Activated CD4-positive, alpha-beta T cell treated with anti-CD3 and anti-CD28 coated beads, Interleukin-2, amount 10 ng/mL, durations not matched to agents 24 days and 14 days (primary cell): ENCODE measurements around the gene TBP. TPM values are rescaled to one million over a fixed set of nuclear protein-coding genes. Genes with fewer than 3 reads are reported as not detected.

Experiments
- DNase-seq: peaks from one replicate; pipeline ENCODE4 v3.0.0; 2022
- H3K27ac Mint-ChIP-seq: one replicate; pipeline ENCODE4 v1.8.0; 2022; ENCODE audit warnings: mild to moderate bottlenecking, mixed read lengths
- H3K27me3 Mint-ChIP-seq: one replicate; pipeline ENCODE4 v1.8.0; 2022; ENCODE audit warnings: mixed read lengths
- H3K36me3 Mint-ChIP-seq: one replicate; pipeline ENCODE4 v1.8.0; 2022; ENCODE audit warnings: low read depth, mild to moderate bottlenecking, mixed read lengths
- H3K4me1 Mint-ChIP-seq: one replicate; pipeline ENCODE4 v1.8.0; 2021; ENCODE audit warnings: mixed read lengths
- H3K4me3 Mint-ChIP-seq: one replicate; pipeline ENCODE4 v1.8.0; 2022; ENCODE audit warnings: mild to moderate bottlenecking, moderate library complexity, mixed read lengths
- H3K9me3 Mint-ChIP-seq: one replicate; pipeline ENCODE4 v1.8.0; 2021; ENCODE audit warnings: mixed read lengths
- intact Hi-C: fragments of 100-400 bp; cut with micrococcal nuclease; formaldehyde crosslinking; loops from one replicate; pipeline ENCODE4 v1.15.1; 2023
- total RNA-seq: library from RNA; stranded (reverse); gene quantifications from 2 replicates; pipeline ENCODE4 v1.2.3, GENCODE V29; 2022

Gene TBP
- total RNA-seq, 1 donor from 2014 or later: 29.2 TPM

GRCh38 chr6:170553534-170554012 lies 596 bp upstream of the TBP start:
- Mint-ChIP-seq H3K27me3 (no peaks in the 10 kb centered on the region), H3K27ac (no peak overlapping the region), H3K36me3 (peaks cover 35% of the 10 kb centered on the region), H3K4me1 (peaks cover 36% of the 10 kb centered on the region), H3K9me3 (no peaks in the 10 kb centered on the region), H3K4me3 (no peak overlapping the region)
- no peak for DNase-seq
- intact Hi-C loops: loop anchor here (1.0 to 2.0 kb wide), 5 partner anchors 31 to 851 kb away; partner anchors contain the start of genes C6orf120, DYNLT2, ERMARD and FAM120B

GRCh38 chr6:170554796-170555137 lies 598 bp downstream of the TBP start:
- Mint-ChIP-seq H3K36me3 (peaks cover 33% of the 10 kb centered on the region), H3K4me3 (no peak overlapping the region), H3K4me1 (peaks cover 28% of the 10 kb centered on the region), H3K27ac (no peak overlapping the region), H3K27me3 (no peaks in the 10 kb centered on the region), H3K9me3 (no peaks in the 10 kb centered on the region)
- intact Hi-C loops: loop anchor here (1.0 kb wide), 3 partner anchors 248 to 852 kb away; partner anchors contain the start of genes C6orf120, DYNLT2, ERMARD and FAM120B
- no peak for DNase-seq

- peaks cover 29% of the 10 kb centered on the region for H3K36me3 Mint-ChIP-seq
- H3K9me3 Mint-ChIP-seq: no peaks in the 10 kb centered on the region
- no peaks in the 10 kb centered on the region for H3K27me3 Mint-ChIP-seq
- peaks cover 23% of the 10 kb centered on the region for H3K4me1 Mint-ChIP-seq
- intact Hi-C loops: no loop called here
- H3K27ac Mint-ChIP-seq: no peak overlapping the region
- H3K4me3 Mint-ChIP-seq: no peak overlapping the region
- peak; percentile 55 for DNase-seq
These were observed 1.1 kb downstream of the TBP start for GRCh38 chr6:170555305-170555704.

GRCh38 chr6:170561555-170561954 lies 7.4 kb downstream of the TBP start:
- Mint-ChIP-seq H3K36me3 (peaks cover 40% of the 10 kb centered on the region), H3K9me3 (no peaks in the 10 kb centered on the region), H3K4me3 (no peak overlapping the region), H3K27ac (no peak overlapping the region), H3K4me1 (peaks cover 12% of the 10 kb centered on the region), H3K27me3 (no peaks in the 10 kb centered on the region)
- intact Hi-C loops: no loop called here
- no peak for DNase-seq

- Mint-ChIP-seq H3K4me3 (no peak overlapping the region), H3K27me3 (no peaks in the 10 kb centered on the region), H3K9me3 (no peaks in the 10 kb centered on the region), H3K4me1 (peaks cover 4% of the 10 kb centered on the region), H3K36me3 (peaks cover 41% of the 10 kb centered on the region), H3K27ac (no peak overlapping the region)
- intact Hi-C loops: no loop called here
- DNase-seq: no peak
These were observed 10.9 kb downstream of the TBP start for GRCh38 chr6:170564936-170565530.

- peak overlapping the region; percentile 17 for H3K27ac Mint-ChIP-seq
- H3K4me1 Mint-ChIP-seq: peaks cover 2% of the 10 kb centered on the region
- H3K27me3 Mint-ChIP-seq: no peaks in the 10 kb centered on the region
- no peaks in the 10 kb centered on the region for H3K9me3 Mint-ChIP-seq
- H3K36me3 Mint-ChIP-seq: peaks cover 53% of the 10 kb centered on the region
- no peak overlapping the region for H3K4me3 Mint-ChIP-seq
- intact Hi-C loops: no loop called here
- no peak for DNase-seq
These were observed 18.7 kb downstream of the TBP start for GRCh38 chr6:170572704-170573466.

GRCh38 chr6:170575250-170575649 lies 21.1 kb downstream of the TBP start:
- Mint-ChIP-seq H3K4me1 (peaks cover 4% of the 10 kb centered on the region), H3K36me3 (peaks cover 58% of the 10 kb centered on the region)

GRCh38 chr6:170578909-170579308 lies 24.7 kb downstream of the TBP start:
- peaks cover 65% of the 10 kb centered on the region for H3K36me3 Mint-ChIP-seq
- H3K9me3 Mint-ChIP-seq: no peaks in the 10 kb centered on the region
- intact Hi-C loops: no loop called here
- H3K4me3 Mint-ChIP-seq: no peak overlapping the region
- H3K27ac Mint-ChIP-seq: no peak overlapping the region
- DNase-seq: no peak
- H3K27me3 Mint-ChIP-seq: no peaks in the 10 kb centered on the region
- H3K4me1 Mint-ChIP-seq: peaks cover 20% of the 10 kb centered on the region

More at GRCh38 chr6:170575250-170575649, 21.1 kb downstream of the TBP start:
- Mint-ChIP-seq H3K4me3 (no peak overlapping the region), H3K27me3 (no peaks in the 10 kb centered on the region), H3K9me3 (no peaks in the 10 kb centered on the region), H3K27ac (no peak overlapping the region)
- DNase-seq: no peak
- intact Hi-C loops: no loop called here

GRCh38 chr6:170583756-170584180 lies 29.6 kb downstream of the TBP start:
- no peaks in the 10 kb centered on the region for H3K9me3 Mint-ChIP-seq
- H3K4me3 Mint-ChIP-seq: peak overlapping the region; percentile 100
- intact Hi-C loops: loop anchor here (1.0 to 5.0 kb wide), 5 partner anchors 15 to 881 kb away; partner anchors contain the start of genes C6orf120, DYNLT2, ERMARD and FAM120B
- H3K27me3 Mint-ChIP-seq: peaks cover 3% of the 10 kb centered on the region
- DNase-seq: no peak
- peak overlapping the region; percentile 97 for H3K27ac Mint-ChIP-seq
- peaks cover 44% of the 10 kb centered on the region for H3K36me3 Mint-ChIP-seq
- peaks cover 25% of the 10 kb centered on the region for H3K4me1 Mint-ChIP-seq

- Mint-ChIP-seq H3K4me3 (peak within 1 kb of the TSS; percentile 100), H3K27ac (peak within 1 kb of the TSS; percentile 97), H3K9me3 (no peaks in the 10 kb centered on the region), H3K36me3 (peaks cover 38% of the 10 kb centered on the region), H3K27me3 (peaks cover 3% of the 10 kb centered on the region), H3K4me1 (peaks cover 24% of the 10 kb centered on the region)
- intact Hi-C loops: loop anchor here (1.0 to 5.0 kb wide), 5 partner anchors 16 to 882 kb away; partner anchors contain the start of genes C6orf120, DYNLT2, ERMARD and FAM120B
- peak; percentile 98 for DNase-seq
These were observed 30.2 kb downstream of the TBP start, which contains the start of gene PDCD2 for GRCh38 chr6:170584181-170584953. PDCD2 (minus strand) TSS chr6:170584637; CDS start chr6:170584581, 56 bp downstream.

GRCh38 chr6:170584954-170585498 lies 30.9 kb downstream of the TBP start:
- intact Hi-C loops: loop anchor here (1.0 to 5.0 kb wide), 5 partner anchors 16 to 883 kb away; partner anchors contain the start of genes C6orf120, DYNLT2, ERMARD and FAM120B
- Mint-ChIP-seq H3K4me1 (peaks cover 23% of the 10 kb centered on the region), H3K27me3 (peaks cover 7% of the 10 kb centered on the region), H3K36me3 (peaks cover 34% of the 10 kb centered on the region), H3K9me3 (peaks cover 5% of the 10 kb centered on the region), H3K4me3 (peak overlapping the region; percentile 100), H3K27ac (peak overlapping the region; percentile 92)
- no peak for DNase-seq

GRCh38 chr6:170590725-170591124 lies 36.6 kb downstream of the TBP start:
- Mint-ChIP-seq H3K9me3 (peaks cover 12% of the 10 kb centered on the region), H3K36me3 (peaks cover 2% of the 10 kb centered on the region), H3K27me3 (peaks cover 22% of the 10 kb centered on the region), H3K4me1 (no peaks in the 10 kb centered on the region), H3K27ac (no peak overlapping the region), H3K4me3 (no peak overlapping the region)
- intact Hi-C loops: no loop called here
- DNase-seq: no peak

GRCh38 chr6:170596426-170596825 lies 42.3 kb downstream of the TBP start:
- no peak overlapping the region for H3K4me3 Mint-ChIP-seq
- intact Hi-C loops: no loop called here
- peaks cover 25% of the 10 kb centered on the region for H3K27me3 Mint-ChIP-seq
- no peaks in the 10 kb centered on the region for H3K36me3 Mint-ChIP-seq
- no peaks in the 10 kb centered on the region for H3K4me1 Mint-ChIP-seq
- DNase-seq: peak; percentile 27
- H3K9me3 Mint-ChIP-seq: no peaks in the 10 kb centered on the region
- H3K27ac Mint-ChIP-seq: no peak overlapping the region
